ENCODE measurements around the gene INHBE.

DNA sequence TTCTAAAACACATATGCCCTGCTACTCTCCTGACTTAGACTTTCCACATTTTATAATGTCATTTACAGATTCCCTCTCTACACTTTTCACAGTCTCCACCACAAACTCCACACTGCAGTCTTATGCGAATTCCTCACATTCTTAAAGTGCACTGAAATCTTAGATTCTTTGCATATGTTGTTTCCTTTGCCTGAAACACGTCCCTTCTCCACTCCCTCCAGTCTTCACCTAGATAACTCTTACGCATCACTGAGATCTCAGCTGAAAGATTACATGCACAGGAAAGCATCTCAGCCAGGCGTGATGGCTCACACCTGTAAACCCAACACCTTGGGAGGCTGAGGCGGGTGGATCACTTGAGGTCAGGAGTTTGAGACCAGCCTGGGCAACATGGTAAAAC, 28.4 kb downstream of the INHBE start:
- TF ChIP-seq, protein P1, sequence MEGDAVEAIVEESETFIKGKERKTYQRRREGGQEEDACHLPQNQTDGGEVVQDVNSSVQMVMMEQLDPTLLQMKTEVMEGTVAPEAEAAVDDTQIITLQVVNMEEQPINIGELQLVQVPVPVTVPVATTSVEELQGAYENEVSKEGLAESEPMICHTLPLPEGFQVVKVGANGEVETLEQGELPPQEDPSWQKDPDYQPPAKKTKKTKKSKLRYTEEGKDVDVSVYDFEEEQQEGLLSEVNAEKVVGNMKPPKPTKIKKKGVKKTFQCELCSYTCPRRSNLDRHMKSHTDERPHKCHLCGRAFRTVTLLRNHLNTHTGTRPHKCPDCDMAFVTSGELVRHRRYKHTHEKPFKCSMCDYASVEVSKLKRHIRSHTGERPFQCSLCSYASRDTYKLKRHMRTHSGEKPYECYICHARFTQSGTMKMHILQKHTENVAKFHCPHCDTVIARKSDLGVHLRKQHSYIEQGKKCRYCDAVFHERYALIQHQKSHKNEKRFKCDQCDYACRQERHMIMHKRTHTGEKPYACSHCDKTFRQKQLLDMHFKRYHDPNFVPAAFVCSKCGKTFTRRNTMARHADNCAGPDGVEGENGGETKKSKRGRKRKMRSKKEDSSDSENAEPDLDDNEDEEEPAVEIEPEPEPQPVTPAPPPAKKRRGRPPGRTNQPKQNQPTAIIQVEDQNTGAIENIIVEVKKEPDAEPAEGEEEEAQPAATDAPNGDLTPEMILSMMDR (tag by site-specific recombination; IDR thresholded peaks at IDR 0.05): no peak
- TF ChIP-seq ZNF704 (tag by site-specific recombination; IDR thresholded peaks at IDR 0.05): no peak
- TF ChIP-seq ZNF214 (tag by site-specific recombination; IDR thresholded peaks at IDR 0.05; ENCODE audit: borderline replicate concordance): no peak
- TF ChIP-seq ZNF274 (IDR thresholded peaks at IDR 0.05; ENCODE audit: low read length): no peak
- TF ChIP-seq ZNF274 (tag by site-specific recombination; IDR thresholded peaks at IDR 0.05; ENCODE audit: borderline replicate concordance): no peak
- TF ChIP-seq ZNF510 (tag by site-specific recombination; IDR thresholded peaks at IDR 0.05; ENCODE audit: insufficient replicate concordance): no peak
- TF ChIP-seq ZBTB20 (tag by site-specific recombination; IDR thresholded peaks at IDR 0.05): no peak
- no peak for TF ChIP-seq GFI1B (tag by site-specific recombination; IDR thresholded peaks at IDR 0.05)
- no peak for TF ChIP-seq SP2 (tag by site-specific recombination; IDR thresholded peaks at IDR 0.05)
- TF ChIP-seq, protein P2, sequence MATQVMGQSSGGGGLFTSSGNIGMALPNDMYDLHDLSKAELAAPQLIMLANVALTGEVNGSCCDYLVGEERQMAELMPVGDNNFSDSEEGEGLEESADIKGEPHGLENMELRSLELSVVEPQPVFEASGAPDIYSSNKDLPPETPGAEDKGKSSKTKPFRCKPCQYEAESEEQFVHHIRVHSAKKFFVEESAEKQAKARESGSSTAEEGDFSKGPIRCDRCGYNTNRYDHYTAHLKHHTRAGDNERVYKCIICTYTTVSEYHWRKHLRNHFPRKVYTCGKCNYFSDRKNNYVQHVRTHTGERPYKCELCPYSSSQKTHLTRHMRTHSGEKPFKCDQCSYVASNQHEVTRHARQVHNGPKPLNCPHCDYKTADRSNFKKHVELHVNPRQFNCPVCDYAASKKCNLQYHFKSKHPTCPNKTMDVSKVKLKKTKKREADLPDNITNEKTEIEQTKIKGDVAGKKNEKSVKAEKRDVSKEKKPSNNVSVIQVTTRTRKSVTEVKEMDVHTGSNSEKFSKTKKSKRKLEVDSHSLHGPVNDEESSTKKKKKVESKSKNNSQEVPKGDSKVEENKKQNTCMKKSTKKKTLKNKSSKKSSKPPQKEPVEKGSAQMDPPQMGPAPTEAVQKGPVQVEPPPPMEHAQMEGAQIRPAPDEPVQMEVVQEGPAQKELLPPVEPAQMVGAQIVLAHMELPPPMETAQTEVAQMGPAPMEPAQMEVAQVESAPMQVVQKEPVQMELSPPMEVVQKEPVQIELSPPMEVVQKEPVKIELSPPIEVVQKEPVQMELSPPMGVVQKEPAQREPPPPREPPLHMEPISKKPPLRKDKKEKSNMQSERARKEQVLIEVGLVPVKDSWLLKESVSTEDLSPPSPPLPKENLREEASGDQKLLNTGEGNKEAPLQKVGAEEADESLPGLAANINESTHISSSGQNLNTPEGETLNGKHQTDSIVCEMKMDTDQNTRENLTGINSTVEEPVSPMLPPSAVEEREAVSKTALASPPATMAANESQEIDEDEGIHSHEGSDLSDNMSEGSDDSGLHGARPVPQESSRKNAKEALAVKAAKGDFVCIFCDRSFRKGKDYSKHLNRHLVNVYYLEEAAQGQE (tag by site-specific recombination; IDR thresholded peaks at IDR 0.05): no peak
- no peak for TF ChIP-seq ZBTB1 (tag by site-specific recombination; IDR thresholded peaks at IDR 0.05)
- no peak for TF ChIP-seq KLF17 (tag by site-specific recombination; IDR thresholded peaks at IDR 0.05)
- TF ChIP-seq ZNF449 (tag by site-specific recombination; IDR thresholded peaks at IDR 0.05): no peak
- no peak for TF ChIP-seq ZNF155 (tag by site-specific recombination; IDR thresholded peaks at IDR 0.05)

Measured in HEK293 (cell line).